OCI-LY1 (cell line): Measurements from ENCODE around the gene SPTBN2.

Experiments used
- H2AFZ ChIP-seq: fragments of 200-600 bp; sonication (generic), shearing (Covaris generic); 2 replicates; pipeline ENCODE4 v1.6.0; 2014; ENCODE audit warnings: antibody characterized with exemption, mild to moderate bottlenecking, low read length
- H3F3A ChIP-seq: fragments of 200-600 bp; sonication (generic), shearing (Covaris generic); 2 replicates; pipeline ENCODE4 v1.6.0; 2014; ENCODE audit warnings: mild to moderate bottlenecking, antibody characterized with exemption, low read length, moderate library complexity; ENCODE audit not compliant: insufficient read depth
- H3K27ac ChIP-seq: fragments of 200-600 bp; sonication (generic); 2 replicates; pipeline ENCODE4 v1.5.1; 2014; ENCODE audit warnings: low read length, mixed run types, mild to moderate bottlenecking, low read depth; ENCODE audit not compliant: poor library complexity, severe bottlenecking
- H3K27me3 ChIP-seq: fragments of 200-600 bp; sonication (generic); 2 replicates; pipeline ENCODE4 v1.6.0; 2014; ENCODE audit warnings: antibody characterized with exemption, mild to moderate bottlenecking, low read length, moderate library complexity; ENCODE audit not compliant: insufficient read depth
- H3K36me3 ChIP-seq: fragments of 200-600 bp; sonication (generic); 2 replicates; pipeline ENCODE4 v1.6.1; 2014; ENCODE audit warnings: mild to moderate bottlenecking, antibody characterized with exemption, low read length, moderate library complexity, mixed read lengths; ENCODE audit not compliant: insufficient read depth
- H3K4me1 ChIP-seq: fragments of 200-600 bp; sonication (generic); 2 replicates; pipeline ENCODE4 v1.5.1; 2014; ENCODE audit warnings: mild to moderate bottlenecking, low read length, moderate library complexity; ENCODE audit not compliant: insufficient read depth, severe bottlenecking
- H3K4me2 ChIP-seq: fragments of 200-600 bp; sonication (generic), shearing (Covaris generic); 2 replicates; pipeline ENCODE4 v1.6.1; 2014; ENCODE audit warnings: low read length
- H3K4me3 ChIP-seq: fragments of 200-600 bp; sonication (generic); 2 replicates; pipeline ENCODE4 v1.5.1; 2014; ENCODE audit warnings: low read length, low read depth, mild to moderate bottlenecking, mixed read lengths; ENCODE audit not compliant: poor library complexity, severe bottlenecking
- H3K79me2 ChIP-seq: fragments of 200-600 bp; shearing (Covaris generic); 2 replicates; pipeline ENCODE4 v1.6.1; 2016; ENCODE audit warnings: mixed run types, low read length, mixed read lengths; ENCODE audit not compliant: insufficient read depth
- H3K9ac ChIP-seq: fragments of 200-600 bp; sonication (generic), shearing (Covaris generic); 2 replicates; pipeline ENCODE4 v1.6.1; 2014; ENCODE audit warnings: mild to moderate bottlenecking, low read length, mixed read lengths
- H3K9me2 ChIP-seq: fragments of 200-600 bp; sonication (generic), shearing (Covaris generic); 2 replicates; pipeline ENCODE4 v1.6.1; 2014; ENCODE audit warnings: low read depth, mild to moderate bottlenecking, low read length, mixed read lengths
- H3K9me3 ChIP-seq: fragments of 200-600 bp; shearing (Covaris generic); 2 replicates; pipeline ENCODE4 v1.6.1; 2014; ENCODE audit warnings: low read length, mixed read lengths
- H4K20me1 ChIP-seq: fragments of 200-600 bp; sonication (generic), shearing (Covaris generic); 2 replicates; pipeline ENCODE4 v1.6.0; 2016; ENCODE audit warnings: mild to moderate bottlenecking, low read length; ENCODE audit not compliant: insufficient read depth
- EZH2 ChIP-seq: fragments of 200-600 bp; sonication (generic), shearing (Covaris generic); IDR thresholded peaks from 2 replicates; pipeline ENCODE4 v1.8.0; 2017; ENCODE audit warnings: borderline replicate concordance, mixed run types, mild to moderate bottlenecking, antibody characterized with exemption, low read length, moderate library complexity, mixed read lengths
- TF ChIP-seq, protein P1 (sequence below): fragments of 200-600 bp; sonication (generic), shearing (Covaris generic); IDR thresholded peaks from 2 replicates; pipeline ENCODE4 v1.5.1; 2017; ENCODE audit warnings: mild to moderate bottlenecking, antibody characterized with exemption, low read length, moderate library complexity, mixed read lengths

The SPTBN2 gene

GRCh38 chr11:66741153-66741552 is 12.1 kb upstream of the SPTBN2 start:
- no peaks in the 10 kb centered on the region; the same call in 1 of the 2 replicates for H3K36me3 ChIP-seq
- no peak overlapping the region for H2AFZ ChIP-seq
- peaks cover 7% of the 10 kb centered on the region; the same call in 1 of the 2 replicates for H3K9me3 ChIP-seq
- TF ChIP-seq, protein P1, sequence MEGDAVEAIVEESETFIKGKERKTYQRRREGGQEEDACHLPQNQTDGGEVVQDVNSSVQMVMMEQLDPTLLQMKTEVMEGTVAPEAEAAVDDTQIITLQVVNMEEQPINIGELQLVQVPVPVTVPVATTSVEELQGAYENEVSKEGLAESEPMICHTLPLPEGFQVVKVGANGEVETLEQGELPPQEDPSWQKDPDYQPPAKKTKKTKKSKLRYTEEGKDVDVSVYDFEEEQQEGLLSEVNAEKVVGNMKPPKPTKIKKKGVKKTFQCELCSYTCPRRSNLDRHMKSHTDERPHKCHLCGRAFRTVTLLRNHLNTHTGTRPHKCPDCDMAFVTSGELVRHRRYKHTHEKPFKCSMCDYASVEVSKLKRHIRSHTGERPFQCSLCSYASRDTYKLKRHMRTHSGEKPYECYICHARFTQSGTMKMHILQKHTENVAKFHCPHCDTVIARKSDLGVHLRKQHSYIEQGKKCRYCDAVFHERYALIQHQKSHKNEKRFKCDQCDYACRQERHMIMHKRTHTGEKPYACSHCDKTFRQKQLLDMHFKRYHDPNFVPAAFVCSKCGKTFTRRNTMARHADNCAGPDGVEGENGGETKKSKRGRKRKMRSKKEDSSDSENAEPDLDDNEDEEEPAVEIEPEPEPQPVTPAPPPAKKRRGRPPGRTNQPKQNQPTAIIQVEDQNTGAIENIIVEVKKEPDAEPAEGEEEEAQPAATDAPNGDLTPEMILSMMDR = no peak
- no peak for TF ChIP-seq EZH2
- H3F3A ChIP-seq = no peaks in the 10 kb centered on the region
- no peak overlapping the region for H3K4me2 ChIP-seq
- H3K4me1 ChIP-seq = peaks cover 8% of the 10 kb centered on the region
- no peaks in the 10 kb centered on the region for H4K20me1 ChIP-seq
- no peak overlapping the region for H3K4me3 ChIP-seq
- no peaks in the 10 kb centered on the region for H3K79me2 ChIP-seq
- no peaks in the 10 kb centered on the region for H3K27me3 ChIP-seq
- no peaks in the 10 kb centered on the region for H3K9me2 ChIP-seq
- H3K27ac ChIP-seq = no peak overlapping the region
- no peak overlapping the region for H3K9ac ChIP-seq

DNA sequence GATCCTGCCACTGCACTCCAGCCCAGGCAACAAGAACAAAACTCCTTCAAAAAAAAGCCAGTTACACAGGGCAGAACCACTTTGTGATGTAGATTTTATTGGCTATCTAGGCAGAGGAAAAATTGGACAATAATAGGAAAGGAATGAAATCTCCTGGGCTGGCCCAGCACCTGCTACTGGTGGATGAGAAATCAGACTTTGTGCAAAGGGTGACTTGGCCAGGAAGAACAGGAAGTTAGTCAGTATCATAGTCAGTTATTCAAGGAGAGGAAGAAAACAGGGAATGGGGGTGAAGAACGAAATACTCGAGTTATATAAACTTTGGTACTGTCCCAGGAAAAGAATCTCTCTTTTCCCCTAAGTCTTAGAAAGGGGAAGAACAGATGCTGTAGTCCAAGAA is 11.0 kb upstream of the SPTBN2 start:
- Histone ChIP-seq H3F3A (no peaks in the 10 kb centered on the region), H2AFZ (no peak overlapping the region), H3K9ac (no peak overlapping the region), H3K9me2 (no peaks in the 10 kb centered on the region), H4K20me1 (no peaks in the 10 kb centered on the region), H3K4me1 (no peaks in the 10 kb centered on the region), H3K27me3 (no peaks in the 10 kb centered on the region), H3K4me3 (no peak overlapping the region), H3K79me2 (no peaks in the 10 kb centered on the region), H3K4me2 (no peak overlapping the region), H3K9me3 (peaks cover 7% of the 10 kb centered on the region; the same call in 1 of the 2 replicates), H3K27ac (no peak overlapping the region), H3K36me3 (no peaks in the 10 kb centered on the region; the same call in 1 of the 2 replicates)
- TF ChIP-seq, protein P1 = no peak
- TF ChIP-seq EZH2 = no peak

DNA sequence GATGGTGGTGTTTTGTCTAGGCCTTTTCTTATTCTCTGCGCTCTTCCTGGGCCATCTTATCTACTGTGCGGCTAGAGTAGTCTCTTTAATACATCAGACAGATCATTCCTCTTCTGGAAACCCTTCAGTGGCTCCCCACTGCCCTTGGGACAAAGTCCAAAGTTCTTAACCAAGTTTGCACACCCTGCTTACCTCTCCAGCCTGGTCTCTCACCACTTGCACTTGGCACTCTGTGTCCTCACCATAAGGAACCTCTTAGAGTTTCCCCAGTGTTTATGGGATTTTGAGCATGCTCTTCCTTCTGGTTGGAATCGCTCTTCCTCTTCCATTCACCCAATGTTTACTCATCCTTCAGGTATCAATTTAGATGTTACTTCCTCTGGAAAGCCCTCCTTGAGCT is 5.2 kb upstream of the SPTBN2 start:
- Histone ChIP-seq H3K4me1 (peaks cover 1% of the 10 kb centered on the region), H3F3A (no peaks in the 10 kb centered on the region), H3K9me3 (no peaks in the 10 kb centered on the region), H3K36me3 (no peaks in the 10 kb centered on the region), H3K79me2 (no peaks in the 10 kb centered on the region), H3K9me2 (no peaks in the 10 kb centered on the region), H3K27ac (no peak overlapping the region), H4K20me1 (no peaks in the 10 kb centered on the region), H3K27me3 (no peaks in the 10 kb centered on the region), H2AFZ (no peak overlapping the region), H3K4me3 (no peak overlapping the region), H3K4me2 (no peak overlapping the region), H3K9ac (no peak overlapping the region)
- TF ChIP-seq, protein P1 = no peak
- TF ChIP-seq EZH2 = no peak
